Measurements from ENCODE around the gene ZNF311. TPM values are rescaled to one million over a fixed set of nuclear protein-coding genes. Genes with fewer than 3 reads are reported as not detected.

The ZNF311 gene
- total and polyA plus RNA-seq, 9 of the 15 experiments (the other 6 are each of a cell fraction or from before 2014, with no cell fraction given) = 5.1 to 10.0 (median 7.5) TPM

DNA sequence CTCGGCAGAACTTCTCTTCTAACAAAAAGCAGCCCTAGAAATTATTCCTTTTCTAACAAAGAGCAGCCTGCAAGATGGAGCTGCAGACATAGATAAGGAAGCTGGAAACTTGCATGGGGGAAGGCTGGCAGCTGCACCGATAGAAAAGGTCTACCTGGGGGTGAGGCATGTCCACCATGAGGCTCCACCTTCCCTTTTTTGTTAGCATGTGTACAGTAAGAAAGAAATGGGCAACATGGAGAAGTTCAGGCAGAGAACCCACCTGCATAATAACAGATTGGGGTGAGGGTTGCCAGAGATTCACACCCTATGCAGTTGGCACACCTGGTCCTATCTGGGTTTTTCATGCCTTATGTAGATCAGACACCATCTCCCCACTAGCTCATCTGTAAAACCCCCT lies 25.4 kb downstream of the ZNF311 start (continued):
- TF ChIP-seq, protein P1, sequence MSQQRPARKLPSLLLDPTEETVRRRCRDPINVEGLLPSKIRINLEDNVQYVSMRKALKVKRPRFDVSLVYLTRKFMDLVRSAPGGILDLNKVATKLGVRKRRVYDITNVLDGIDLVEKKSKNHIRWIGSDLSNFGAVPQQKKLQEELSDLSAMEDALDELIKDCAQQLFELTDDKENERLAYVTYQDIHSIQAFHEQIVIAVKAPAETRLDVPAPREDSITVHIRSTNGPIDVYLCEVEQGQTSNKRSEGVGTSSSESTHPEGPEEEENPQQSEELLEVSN (IDR thresholded peaks at IDR 0.05; ENCODE audit: borderline replicate concordance in 1 of 2, extremely low read depth in 1 of 2, insufficient read depth in 1 of 2, insufficient read length in 1 of 2, low read depth in 1 of 2, low read length in 1 of 2, poor library complexity in 1 of 2, severe bottlenecking in 1 of 2) = peak in 1 of 2 experiments; percentile 35
- TF ChIP-seq NCOR1 (IDR thresholded peaks at IDR 0.05) (peak; percentile 44), L3MBTL2 (IDR thresholded peaks at IDR 0.05) (peak; percentile 31; the same call in 1 of the 2 replicates), NR3C1 (CRISPR knock-in tag; IDR thresholded peaks at IDR 0.05) (no peak)
- TF ChIP-seq, protein P2, sequence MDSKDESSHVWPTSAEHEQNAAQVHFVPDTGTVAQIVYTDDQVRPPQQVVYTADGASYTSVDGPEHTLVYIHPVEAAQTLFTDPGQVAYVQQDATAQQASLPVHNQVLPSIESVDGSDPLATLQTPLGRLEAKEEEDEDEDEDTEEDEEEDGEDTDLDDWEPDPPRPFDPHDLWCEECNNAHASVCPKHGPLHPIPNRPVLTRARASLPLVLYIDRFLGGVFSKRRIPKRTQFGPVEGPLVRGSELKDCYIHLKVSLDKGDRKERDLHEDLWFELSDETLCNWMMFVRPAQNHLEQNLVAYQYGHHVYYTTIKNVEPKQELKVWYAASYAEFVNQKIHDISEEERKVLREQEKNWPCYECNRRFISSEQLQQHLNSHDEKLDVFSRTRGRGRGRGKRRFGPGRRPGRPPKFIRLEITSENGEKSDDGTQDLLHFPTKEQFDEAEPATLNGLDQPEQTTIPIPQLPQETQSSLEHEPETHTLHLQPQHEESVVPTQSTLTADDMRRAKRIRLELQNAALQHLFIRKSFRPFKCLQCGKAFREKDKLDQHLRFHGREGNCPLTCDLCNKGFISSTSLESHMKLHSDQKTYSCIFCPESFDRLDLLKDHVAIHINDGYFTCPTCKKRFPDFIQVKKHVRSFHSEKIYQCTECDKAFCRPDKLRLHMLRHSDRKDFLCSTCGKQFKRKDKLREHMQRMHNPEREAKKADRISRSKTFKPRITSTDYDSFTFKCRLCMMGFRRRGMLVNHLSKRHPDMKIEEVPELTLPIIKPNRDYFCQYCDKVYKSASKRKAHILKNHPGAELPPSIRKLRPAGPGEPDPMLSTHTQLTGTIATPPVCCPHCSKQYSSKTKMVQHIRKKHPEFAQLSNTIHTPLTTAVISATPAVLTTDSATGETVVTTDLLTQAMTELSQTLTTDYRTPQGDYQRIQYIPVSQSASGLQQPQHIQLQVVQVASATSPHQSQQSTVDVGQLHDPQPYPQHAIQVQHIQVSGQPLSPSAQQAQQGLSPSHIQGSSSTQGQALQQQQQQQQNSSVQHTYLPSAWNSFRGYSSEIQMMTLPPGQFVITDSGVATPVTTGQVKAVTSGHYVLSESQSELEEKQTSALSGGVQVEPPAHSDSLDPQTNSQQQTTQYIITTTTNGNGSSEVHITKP (IDR thresholded peaks at IDR 0.05; ENCODE audit: partially characterized antibody) = peak; percentile 51
